ENCODE results near the gene EFS.
"Not testable (repeated sequence)": the region's sequence is repeated elsewhere in the genome, so short reads cannot be mapped to it uniquely, and the experiment has no call there.

Gene EFS

DNA sequence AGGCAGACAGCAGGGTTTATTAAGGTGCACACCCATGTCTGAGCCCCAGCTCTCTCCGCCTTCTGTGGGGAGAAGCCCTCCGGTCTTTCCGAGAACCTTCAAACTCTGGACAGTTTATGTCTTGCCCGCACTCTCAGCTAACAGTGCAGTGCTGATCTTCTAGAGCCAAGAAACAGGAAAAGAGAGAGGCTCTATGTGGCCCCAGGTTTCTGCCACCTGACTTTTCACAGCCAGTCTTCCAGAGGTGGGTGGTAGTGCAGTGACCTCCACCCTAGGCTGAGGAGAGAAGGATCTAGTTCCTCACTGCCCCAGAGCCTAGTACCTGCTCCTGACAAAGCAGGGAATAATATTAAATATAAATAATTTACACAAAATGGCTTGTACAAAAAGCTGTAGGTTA lies 8.3 kb downstream of the EFS start:
- no peak for DNase-seq

DNA sequence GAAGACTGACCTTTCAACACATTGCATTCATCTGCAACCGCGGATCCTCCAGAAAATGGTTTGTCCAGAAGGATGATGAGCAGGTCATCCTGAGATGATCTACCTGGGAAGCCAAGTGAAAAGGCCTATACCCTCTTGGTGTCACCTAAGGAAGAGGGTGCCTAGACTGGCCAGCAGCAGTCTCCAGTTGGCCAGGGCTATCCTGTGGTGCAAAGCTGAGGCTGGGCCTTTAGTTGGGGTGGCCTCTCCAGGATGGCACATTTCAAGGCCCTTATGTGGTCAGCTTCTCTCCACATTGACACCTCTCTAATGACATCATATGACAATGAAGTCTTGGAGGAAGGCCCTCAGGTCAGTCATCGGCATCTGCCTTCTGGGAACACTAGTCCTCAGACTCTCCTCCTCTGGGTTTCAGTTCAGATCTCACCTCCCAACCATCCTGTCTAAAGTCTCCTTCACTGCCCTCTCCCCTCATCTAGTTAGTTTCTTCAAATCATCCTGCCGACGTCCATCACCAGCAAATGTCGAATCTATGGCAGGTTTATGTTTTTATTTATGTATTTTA lies 9.0 kb downstream of the EFS start:
- no peak for DNase-seq

DNA sequence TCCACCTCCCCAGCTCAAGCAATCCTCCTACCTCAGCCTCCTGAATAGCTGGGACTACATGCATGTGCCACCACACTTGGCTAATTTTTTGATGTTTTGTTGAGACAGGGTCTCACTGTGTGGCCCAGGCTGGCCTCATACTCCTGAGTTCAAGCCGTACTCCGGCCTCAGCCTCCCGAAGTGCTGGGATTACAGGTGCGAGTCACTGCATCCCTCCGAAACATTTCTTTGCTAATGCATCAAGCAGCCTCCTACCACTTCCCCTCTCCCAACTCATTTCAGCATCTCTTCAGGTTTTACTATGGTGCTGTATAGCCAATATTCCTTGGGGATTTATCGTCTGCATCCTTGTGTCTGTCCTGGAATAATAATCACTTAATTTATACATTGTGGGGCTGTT lies 10.0 kb downstream of the EFS start:
- DNase-seq: no peak

DNA sequence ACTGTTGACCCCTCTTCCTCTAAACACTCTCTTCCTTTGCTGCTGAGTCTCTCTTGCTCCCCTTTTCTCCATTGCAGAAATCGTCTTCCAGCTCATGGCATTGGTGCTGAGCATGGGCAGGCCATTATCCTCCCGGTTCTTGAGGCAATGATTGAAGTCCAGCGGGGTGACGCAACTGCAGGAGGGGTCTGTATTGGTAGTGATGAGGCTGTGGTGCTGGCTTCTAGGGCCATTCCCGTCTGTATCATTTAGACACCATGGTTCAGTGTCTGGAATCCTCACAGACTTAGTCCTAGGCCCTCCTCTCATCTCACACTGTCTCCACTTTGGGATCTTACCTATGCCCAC lies 11.6 kb downstream of the EFS start:
- DNase-seq: no peak

DNA sequence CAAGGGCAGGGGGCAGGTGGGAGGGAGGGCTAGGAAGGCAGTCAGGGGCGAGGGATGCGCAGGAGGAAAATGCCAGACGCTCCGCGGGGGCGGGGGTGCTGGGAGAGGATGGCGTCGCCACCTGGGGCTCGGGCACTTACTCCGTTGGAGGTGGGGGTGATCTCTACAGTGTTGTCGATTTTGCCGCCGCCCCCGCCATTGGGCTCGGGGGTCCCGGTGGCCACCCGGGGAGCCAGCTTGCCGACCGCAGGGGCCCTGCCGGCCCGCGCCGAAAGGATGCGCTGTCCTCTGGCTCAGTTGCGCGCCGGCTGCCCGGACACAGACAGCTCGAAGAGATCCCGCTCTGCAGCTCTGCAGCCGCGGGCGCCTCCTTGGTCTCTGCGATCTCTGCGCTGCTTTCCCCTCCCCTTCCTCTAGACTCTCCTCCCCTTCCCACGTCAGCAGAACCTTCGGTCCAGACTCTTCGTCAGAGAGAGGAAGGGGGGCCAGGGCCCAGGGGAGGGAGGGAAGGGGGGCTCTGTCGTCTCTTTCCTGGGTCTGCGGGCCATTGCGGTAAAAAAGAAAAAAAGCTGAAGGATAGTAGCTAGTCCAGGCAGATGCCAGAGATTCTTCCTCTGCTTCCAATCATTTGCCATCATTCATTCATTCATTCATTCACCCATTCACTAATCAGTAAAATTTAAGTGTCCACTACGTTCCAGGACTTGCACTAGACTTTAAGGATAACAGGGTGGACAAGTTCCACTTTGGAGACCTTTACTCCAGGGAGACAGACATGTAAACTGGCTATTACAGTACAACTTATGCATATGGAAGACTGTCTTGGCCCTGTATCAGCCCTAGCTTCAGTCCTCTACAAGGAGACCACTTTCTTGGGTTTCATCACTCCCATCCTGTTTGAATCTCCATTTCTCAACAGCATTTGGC lies 12.2 kb downstream of the EFS start, which contains the start of gene SLC22A17:
Gene SLC22A17 (minus strand): TSS at position 382 of the 927 bp plus-strand sequence.
- no peak for DNase-seq

DNA sequence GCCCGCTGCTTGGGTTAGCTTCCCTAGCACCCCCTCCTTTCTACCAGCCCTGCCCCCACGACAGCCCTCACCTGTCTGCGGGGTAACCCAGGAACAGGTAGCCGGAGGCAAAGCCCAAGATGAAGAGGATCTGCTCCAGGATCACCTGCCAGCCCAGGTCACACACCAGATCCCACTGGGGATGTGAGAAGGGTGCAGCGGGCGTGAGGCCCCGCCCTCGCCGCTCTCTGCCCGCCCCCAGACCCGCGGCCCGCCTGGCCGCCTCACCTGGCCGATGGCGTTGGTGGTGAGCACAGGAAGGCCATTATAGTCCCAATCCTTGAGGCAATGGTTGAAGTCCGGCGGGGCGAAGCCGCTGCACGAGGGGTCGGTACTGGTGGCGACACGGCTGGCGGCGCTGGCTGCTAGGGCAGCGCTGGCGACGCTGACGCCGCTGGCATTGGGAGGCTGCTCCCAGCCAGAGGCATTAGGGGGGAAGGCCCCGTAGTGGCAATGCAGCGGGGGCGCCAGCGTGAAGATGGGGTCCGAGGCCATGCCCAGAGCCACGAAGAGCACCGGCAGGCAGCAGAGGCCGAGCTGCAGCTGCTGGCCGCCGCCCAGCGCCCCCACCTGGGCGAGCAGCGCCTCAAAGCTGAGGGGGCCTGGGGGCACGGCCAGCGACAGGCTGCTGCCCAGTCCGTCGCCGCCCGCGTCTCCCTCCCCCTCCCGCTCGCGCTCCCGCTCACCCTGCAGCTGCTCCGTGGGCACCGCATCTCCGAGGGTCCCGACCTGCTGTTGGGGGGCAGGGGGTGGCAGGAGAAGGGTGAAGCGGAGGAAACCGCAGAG lies 13.1 kb downstream of the EFS start:
- no peak for DNase-seq

DNA sequence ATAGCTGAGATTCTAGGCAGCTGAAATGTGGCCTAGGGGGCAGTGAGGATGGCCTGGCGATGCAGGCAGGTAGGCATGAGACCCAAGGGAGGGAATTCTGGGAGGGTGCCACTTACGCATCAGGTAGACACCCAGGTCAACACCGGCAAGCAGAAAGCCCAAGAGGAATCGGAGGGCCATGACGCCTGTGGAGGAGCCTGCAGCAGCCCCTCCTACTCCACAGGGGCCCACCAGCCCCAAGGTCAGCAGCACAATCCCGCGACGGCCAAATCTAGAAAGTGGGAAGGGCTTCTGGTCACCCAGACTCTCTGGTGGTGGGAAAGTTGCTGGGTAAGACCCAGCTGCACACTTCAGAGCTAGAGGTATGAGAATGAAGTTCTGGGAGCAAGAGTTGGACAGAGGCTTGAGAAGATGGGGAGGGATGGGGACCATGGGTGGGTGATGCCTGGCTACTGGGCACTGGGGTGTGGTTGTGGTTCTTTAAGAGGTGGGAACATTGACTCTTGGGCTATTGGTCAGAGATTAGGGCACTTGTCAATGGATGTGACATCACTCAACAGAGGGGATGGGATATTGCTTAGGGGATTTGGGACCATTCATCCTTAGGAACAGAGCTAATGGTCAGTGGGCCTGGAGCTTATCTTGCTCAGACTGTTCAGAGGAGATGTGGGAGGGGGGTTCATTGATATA lies 15.7 kb downstream of the EFS start:
- no peak for DNase-seq

DNA sequence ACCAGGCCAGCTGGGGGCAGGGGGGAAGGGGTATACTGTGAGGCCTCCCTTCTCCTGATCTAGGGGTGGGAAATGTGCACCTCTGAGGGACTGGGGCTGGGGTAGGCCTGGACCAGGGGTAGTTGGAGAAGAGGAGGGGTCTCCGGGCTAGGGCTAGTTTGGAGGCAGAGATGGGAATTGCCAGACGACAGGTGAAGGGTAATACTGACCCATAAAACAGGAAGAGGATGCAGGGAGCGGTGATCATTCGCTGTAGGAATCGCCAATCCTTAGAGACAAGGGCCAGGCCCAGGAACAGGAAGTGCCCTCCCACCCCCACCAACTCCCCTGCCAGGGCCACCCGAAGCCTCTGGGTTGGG lies 16.7 kb downstream of the EFS start:
- DNase-seq: no peak

DNA sequence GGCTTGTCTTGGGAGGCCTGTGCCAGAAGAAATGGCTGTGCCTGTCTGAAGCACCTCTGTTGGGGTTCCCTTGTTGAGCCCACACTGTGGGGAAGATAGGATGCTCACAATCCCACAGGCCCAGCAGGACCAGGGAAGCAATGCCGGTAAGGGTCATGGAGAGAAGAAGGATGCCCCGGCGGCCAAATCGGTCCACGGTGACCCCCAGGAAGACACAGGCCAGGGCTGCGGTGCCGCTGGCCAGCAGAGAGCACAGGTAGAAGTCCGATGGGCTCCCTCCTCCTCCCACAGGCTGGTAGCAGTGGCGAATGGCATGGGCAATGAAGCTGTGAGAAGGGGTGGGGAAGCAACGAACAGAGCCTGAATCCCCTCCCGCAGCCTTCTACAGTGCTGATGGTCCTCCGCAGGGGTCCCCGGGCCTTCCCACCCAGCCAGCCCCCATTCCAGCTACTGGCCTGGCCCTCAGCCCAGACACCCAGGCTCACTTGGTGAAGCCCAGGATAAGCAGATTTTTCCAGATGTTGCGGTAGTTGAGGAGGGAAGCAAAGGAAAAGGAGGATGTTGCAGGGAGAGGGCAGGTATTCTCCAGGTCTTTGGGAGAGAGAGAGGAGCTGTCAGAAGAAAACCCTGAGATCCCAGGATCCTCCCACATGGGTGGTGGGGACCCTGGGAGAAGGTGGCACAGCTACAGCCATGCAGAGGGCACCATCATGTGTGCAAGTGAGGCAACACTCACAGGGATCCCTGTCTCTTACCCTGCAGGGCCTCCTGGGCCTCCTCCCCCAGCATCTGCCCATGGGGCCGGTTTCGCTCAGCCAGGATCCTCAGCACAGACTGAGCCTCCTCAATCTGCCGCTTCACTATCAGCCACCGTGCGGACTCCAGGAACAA lies 17.3 kb downstream of the EFS start:
- DNase-seq: no peak

DNA sequence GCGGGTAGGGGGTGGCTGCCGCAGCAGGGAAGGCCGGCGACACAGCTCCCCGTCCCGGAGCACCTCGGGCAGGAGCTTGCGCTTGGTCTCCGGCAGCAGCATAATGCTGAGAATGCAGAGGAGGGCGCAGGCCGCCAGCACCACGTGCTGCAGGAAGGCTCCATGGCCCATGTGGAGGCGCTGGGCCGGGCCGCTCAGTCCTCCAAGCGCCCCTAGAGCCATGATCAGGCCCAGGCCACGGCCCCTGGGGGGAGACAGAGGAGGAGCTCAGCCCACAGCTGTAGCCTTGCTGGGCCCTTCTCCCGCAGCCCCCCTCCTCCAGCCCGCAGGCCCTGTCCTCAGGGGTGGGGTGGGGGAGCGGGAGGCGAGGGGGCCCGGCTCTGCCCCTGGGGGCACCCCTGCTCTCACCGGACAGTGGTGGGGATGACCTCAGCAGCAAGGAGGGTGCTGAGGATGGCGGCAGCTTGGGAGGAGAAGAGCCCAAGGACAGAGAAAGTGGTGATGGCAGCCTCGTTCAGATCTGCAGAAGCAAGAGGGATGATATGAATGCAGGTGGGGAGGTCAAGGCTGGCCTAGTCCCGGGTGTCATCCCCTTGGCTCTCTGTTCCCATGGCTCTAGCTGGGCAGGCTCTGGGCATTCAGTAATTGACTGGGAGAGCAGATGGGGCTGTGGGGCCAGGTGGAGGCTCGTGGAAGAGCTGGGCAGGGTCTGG lies 18.1 kb downstream of the EFS start:
- DNase-seq: no peak

DNA sequence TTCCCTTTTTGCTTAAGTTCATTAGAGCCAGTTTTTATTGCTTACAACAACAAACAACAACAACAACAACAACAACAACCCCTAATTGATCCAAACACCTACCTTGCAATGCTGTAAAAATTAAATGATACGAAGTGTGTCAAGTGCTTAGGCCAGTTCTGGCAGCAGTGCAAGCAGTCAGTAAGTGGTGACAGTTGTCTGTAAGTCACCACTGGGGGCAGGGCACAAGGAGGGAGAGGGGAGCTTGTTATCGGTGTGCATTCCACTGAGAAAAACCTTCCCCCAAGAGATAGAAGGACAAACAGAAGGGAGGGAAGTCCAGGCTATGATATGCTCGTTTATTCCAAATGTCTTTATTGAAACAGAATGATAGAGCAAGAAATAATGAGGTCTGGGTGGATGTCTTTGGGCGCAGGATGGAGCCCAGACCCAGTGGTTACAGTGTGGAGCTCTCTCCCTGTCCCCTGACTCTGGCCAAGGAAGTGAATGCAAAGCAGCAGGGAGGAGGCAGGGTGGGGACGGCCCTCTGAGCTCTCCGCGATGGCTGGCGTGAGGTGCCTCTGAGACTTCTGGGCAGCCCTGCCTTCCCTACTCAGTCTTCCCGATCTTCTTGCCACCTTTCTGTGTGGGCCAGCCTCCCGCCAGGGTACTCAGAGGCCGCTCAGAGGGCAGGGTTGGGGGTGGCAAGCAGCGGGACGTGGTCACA lies 18.8 kb downstream of the EFS start:
- no peak for DNase-seq

DNA sequence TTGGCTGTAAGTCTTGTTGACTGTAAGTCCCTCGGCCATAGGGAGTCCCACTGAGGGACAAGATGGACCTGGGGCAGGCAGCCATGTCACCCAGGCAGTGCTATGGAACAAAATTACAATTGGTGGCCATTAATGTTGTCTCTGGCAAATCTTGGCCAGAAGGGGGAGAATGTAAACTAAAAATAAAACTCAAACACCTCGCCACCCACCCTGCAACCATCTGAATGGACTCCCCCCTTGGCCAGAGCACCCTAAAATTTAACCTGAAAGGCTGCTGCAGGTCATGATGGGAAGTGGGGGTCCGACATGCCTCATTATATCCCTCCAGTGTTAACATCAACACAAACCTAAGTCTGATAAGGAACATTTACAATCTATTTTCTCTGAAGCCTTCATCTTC lies 20.5 kb downstream of the EFS start:
- no peak for DNase-seq

DNA sequence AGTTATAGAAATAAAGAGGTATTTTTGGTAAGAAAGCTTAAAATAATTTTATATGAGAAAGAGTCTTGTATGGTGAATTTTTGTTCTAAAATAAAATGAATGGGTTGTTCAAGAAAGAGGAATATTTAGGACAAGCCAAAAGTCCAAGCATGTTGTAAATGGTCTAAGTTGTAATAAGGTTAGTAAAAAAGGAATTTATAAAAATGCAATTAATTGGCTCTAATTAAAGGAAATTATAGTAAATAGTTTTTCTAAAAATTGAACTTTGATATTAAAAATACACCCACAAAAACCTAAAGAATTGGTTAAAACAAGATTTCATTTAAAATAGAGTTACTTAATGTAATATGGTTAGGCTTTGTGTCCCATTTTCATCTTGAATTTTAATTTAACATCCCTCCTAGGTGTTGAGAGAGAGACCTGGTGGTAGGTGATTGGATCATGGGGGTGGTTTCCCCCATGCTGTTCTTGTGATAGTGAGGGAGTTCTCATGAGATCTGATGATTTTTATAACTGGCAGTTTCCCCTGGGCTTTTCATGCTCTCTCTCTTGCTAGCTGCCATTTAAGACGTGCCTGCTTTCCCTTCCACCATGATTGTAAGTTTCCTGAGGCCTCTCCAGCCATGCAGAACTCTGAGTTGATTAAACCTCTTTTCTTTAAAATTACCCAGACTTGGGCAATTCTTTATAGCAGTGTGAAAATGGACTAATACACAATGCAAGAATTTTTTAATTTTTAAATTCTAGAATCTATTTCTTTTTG lies 25.3 kb downstream of the EFS start:
- DNase-seq: no peak

DNA sequence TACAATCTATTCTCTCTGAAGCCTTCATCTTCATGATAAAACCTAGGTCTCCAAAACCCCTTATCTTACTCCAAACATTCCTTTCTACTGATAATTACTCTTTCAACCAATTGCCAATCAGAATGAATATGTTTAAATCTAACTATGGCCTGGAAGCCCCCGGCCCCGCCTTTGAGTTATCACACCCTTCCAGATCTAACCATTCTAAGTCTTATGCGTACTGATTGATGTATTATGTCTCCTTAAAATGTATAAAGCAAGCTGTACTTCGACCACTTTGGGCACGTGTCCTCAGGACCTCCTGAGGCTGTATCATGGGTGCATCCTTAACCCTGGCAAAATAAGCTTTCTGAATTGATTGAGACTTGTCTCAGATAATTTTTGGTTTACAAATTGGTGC lies 29.3 kb downstream of the EFS start:
- no peak for DNase-seq

DNA sequence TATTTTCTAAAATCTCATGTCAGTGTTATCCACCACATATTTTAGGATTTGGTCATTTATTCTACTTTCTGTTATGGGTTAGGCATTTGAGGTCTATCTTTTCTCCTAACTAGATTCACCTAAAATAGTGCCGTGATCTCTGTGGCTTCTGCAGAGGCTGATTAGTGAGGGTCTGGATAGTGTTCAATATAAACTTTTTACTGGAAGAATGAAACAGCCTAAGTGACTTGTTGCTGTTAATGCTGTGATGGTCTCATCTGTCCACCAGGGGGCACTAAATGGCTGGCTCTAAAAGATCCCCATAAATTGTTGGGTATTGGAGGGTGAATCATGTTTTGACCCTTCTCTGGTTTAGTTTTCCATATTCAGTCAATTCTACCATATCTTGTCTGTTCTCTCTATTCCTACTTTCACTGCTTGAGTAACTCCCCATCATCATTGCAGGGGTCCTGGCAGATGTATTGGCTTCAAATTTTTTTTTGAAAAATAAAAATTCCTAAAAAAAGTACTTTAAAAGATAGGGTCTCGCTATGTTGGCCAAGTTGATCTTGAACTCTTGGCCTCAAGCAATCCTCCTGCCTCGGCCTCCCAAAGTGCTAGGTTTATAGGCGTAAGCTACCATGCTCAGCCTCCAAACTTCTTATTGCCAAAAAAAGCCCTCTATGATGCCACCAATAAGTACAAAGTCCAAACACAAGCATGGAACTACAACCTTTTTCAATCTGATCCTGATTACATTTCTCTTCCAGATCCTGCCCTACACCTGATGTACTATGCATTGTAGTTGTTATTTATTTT lies 36.8 kb downstream of the EFS start:
- peak; percentile 32 for DNase-seq

DNA sequence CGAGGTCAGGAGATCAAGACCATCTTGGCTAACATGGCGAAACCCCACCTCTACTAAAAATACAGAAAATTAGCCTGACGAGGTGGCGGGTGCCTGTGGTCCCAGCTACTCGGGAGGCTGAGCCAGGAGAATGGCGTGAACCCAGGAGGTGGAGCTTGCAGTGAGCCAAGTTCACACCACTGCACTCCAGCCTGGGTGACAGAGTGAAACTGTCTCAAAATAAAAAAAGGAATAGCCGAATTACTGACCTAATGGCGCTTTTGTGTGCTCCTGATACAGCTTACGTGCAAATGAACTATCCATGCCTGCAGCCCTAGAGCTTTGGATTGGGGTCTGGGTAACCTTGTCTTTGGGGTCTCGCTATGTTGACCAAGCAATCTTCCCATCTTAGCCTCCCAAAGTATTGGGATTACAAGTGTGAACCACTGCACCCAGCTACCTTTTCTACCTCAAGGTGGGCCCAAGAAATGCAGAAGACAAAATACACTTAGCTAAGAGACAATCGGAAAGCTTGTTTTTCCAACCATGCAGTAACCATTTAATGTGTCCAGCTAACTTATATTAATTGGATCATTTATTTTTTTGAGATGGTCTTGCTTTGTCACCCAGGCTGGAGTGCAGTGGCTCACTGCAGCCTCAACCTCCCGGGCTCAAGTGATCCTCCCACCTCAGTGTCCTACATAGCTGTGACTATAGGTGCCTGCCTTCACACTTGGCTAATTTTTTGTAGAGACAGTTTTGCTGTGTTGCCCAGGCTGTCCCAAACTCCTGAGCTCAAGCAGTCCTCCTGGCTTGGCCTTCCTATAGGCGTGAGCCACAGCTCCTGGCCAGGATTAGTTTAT lies 38.3 kb downstream of the EFS start:
- DNase-seq: no peak

DNA sequence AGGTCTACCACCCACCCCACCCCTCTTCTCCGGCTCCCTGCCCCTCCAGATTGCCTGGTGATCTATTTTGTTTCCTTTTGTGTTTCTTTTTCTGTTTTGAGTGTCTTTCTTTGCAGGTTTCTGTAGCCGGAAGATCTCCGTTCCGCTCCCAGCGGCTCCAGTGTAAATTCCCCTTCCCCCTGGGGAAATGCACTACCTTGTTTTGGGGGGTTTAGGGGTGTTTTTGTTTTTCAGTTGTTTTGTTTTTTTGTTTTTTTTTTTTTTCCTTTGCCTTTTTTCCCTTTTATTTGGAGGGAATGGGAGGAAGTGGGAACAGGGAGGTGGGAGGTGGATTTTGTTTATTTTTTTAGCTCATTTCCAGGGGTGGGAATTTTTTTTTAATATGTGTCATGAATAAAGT lies 39.2 kb downstream of the EFS start:
- DNase-seq: not testable (repeated sequence)

DNA sequence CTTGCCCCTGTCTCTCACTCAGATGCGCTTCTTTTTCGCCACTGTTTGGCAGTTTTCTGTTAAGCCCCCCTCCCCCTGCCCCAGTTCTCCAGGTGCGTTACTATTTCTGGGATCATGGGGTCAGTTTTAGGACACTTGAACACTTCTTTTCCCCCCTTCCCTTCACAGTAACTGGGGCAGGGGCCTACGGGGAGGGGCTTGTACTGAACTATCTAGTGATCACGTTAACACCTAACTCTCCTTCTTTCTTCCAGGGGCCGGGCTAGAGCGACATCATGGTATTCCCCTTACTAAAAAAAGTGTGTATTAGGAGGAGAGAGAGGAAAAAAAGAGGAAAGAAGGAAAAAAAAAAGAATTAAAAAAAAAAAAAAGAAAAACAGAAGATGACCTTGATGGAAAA lies 40.0 kb downstream of the EFS start:
- DNase-seq: no peak

Measured in SHP77 treated with DMSO at 0.1 percent for 48 hours (cell line).